Type B pancreatic cell (in vitro differentiated cells): Measurements from ENCODE around the gene IRF2BPL. TPM values are rescaled to one million over a fixed set of nuclear protein-coding genes. Genes with fewer than 3 reads are reported as not detected.
A peak's percentile ranks its signal among the peaks of the same experiment; 100 is the strongest.

Experiments
- DNase-seq: peaks from one replicate; pipeline ENCODE4 v3.0.0; 2021; ENCODE audit warnings: mixed read lengths; ENCODE audit not compliant: unreplicated experiment; ENCODE audit errors: extremely low spot score
- H3K27ac Mint-ChIP-seq: 2 replicates; pipeline ENCODE4 v1.8.0; 2021; ENCODE audit warnings: mild to moderate bottlenecking, mixed read lengths
- H3K27me3 Mint-ChIP-seq: 2 replicates; pipeline ENCODE4 v1.8.0; 2021; ENCODE audit warnings: mixed read lengths
- H3K36me3 Mint-ChIP-seq: 2 replicates; pipeline ENCODE4 v1.8.0; 2021; ENCODE audit warnings: mixed read lengths
- H3K4me1 Mint-ChIP-seq: one replicate; pipeline ENCODE4 v1.8.0; 2021; ENCODE audit warnings: mixed read lengths; ENCODE audit not compliant: unreplicated experiment
- H3K4me3 Mint-ChIP-seq: 2 replicates; pipeline ENCODE4 v1.8.0; 2021; ENCODE audit warnings: mild to moderate bottlenecking, mixed read lengths
- H3K9me3 Mint-ChIP-seq: 2 replicates; pipeline ENCODE4 v1.8.0; 2021; ENCODE audit warnings: mixed read lengths
- total RNA-seq: library from RNA; stranded (reverse); gene quantifications from 2 replicates; pipeline ENCODE4 v1.2.1, GENCODE V29; 2021; ENCODE audit warnings: low replicate concordance
- TF ChIP-seq, protein P1 (sequence below): fragments of 200-600 bp; sonication (generic); conservative IDR thresholded peaks from 2 replicates; pipeline ENCODE4 v1.5.0; 2021; ENCODE audit warnings: antibody characterized with exemption, mild to moderate bottlenecking

IRF2BPL gene
- total RNA-seq, 1 donor from 2014 or later: 59.7 TPM

DNA sequence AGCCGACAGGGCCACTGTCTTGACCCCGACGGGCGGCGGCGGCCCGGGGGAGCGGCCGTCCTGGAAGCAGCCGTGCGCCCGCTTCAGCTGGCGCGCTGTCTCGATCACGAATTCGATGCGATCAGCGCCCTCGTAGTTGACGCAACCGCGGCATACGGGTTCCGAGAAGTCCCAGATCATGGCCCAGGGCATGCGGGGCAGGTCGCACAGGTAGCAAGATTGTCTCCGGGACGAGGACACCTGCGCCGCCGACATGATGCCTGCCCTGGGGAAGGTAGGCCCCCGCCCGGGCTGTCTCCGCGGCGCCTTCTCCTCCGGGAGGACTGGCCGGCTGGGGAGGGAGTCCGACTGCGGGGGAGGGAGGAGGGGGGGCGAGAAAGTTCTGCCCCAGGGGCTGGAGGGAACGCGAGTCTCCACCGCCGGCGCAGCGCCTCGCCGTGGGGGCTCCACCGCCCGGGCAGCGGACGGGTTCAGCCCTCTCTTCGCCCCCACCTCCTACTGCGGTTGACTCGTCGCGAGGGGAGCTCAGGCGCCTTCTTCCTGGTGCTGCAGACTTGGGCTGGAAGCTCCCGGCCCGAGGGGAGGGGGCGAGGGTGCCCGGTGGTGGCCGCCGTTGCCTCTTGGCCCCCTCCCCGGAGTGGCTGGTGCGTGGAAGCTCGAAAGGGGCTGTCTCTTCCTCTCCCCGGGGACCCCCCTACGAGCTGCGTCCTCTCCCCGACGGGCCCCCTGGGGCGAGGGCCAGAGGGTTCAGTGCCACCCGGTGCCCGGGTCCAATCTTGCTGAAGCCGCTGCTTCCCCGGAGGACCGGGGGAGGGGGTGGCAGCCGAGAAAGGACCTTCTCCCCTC lies 747 bp downstream of the IRF2BPL start:
- H3K27me3 Mint-ChIP-seq: peaks cover 6% of the 10 kb centered on the region
- peaks cover 50% of the 10 kb centered on the region for H3K4me1 Mint-ChIP-seq
- TF ChIP-seq, protein P1, sequence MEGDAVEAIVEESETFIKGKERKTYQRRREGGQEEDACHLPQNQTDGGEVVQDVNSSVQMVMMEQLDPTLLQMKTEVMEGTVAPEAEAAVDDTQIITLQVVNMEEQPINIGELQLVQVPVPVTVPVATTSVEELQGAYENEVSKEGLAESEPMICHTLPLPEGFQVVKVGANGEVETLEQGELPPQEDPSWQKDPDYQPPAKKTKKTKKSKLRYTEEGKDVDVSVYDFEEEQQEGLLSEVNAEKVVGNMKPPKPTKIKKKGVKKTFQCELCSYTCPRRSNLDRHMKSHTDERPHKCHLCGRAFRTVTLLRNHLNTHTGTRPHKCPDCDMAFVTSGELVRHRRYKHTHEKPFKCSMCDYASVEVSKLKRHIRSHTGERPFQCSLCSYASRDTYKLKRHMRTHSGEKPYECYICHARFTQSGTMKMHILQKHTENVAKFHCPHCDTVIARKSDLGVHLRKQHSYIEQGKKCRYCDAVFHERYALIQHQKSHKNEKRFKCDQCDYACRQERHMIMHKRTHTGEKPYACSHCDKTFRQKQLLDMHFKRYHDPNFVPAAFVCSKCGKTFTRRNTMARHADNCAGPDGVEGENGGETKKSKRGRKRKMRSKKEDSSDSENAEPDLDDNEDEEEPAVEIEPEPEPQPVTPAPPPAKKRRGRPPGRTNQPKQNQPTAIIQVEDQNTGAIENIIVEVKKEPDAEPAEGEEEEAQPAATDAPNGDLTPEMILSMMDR: no peak
- H3K9me3 Mint-ChIP-seq: no peaks in the 10 kb centered on the region
- peaks cover 15% of the 10 kb centered on the region for H3K36me3 Mint-ChIP-seq
- peak overlapping the region; percentile 61 for H3K27ac Mint-ChIP-seq
- peak; percentile 83 for DNase-seq
- peak overlapping the region; percentile 95 for H3K4me3 Mint-ChIP-seq

DNA sequence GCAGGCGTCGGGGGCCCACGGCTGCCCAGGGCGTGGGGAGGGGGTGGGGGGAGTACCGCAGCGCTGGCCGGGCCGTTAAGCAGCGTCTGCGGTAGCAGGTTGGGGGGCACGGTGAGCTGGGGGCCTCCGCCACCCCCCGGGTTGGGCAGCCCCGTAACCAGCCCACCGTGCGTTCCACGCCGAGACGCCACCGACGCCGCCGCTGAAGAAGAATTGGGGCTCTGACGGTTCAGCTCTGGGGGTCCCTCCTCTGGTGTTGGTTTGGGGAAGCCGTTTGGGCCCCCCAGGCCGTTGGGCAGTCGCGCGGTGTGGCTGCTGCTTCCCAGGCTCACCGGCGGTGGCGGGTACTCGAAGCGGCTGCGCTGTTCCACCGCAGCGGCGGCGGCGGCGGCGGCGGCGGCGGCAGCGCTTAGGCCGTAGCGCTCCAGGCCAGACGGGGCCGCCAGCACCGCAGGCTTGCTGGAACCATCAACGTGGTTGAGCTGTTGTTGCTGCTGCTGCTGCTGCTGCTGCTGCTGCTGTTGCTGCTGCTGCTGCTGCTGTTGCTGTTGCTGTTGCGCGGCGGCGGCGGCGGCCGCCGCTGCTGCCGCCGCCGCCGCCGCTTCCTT lies 1.5 kb downstream of the IRF2BPL start:
- Mint-ChIP-seq H3K9me3 (no peaks in the 10 kb centered on the region), H3K36me3 (peaks cover 15% of the 10 kb centered on the region), H3K4me3 (peak overlapping the region; percentile 91), H3K27me3 (peaks cover 6% of the 10 kb centered on the region), H3K4me1 (peaks cover 49% of the 10 kb centered on the region), H3K27ac (peak overlapping the region; percentile 61)
- no peak for DNase-seq
- TF ChIP-seq, protein P1: peak; percentile 18

DNA sequence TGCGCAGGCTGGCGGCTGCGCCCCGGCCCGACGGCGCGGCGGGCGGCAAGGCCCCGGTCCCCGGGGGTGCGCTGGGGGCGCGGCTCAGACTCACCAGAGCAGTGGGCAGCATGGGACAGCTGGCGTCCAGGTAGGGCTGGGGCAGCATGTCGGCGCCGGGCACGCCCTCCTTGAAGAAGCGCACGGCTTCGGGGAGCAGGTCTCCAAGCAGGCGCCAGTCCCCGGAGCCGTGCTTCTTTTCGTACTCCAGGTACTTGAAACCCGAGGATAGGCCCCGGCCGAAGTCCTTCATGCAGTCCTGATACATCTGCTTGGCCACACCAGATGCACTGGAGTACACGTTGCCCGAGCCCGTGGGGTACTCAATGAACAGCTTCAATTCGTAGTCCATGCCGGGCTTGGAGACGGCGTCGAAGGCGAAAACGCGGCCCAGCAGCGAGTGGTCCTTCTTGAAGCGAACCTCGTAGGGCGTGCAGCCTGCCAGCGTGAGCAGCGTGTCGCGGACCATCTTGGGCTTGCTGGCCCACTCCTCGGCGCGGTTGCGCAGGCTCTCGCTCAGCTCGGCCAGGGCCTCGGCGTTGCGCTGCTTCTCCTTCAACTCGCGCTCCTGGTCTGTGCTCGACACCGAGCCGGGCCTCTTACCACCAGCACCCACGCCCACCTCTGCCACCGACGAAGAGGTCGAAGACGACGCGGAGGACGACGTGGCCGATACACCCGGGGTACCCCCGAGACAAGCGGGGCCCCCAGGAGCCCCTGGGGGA lies 2.2 kb downstream of the IRF2BPL start:
- H3K4me3 Mint-ChIP-seq: peak overlapping the region; percentile 91
- H3K36me3 Mint-ChIP-seq: peaks cover 15% of the 10 kb centered on the region
- H3K4me1 Mint-ChIP-seq: peaks cover 48% of the 10 kb centered on the region
- no peaks in the 10 kb centered on the region for H3K9me3 Mint-ChIP-seq
- TF ChIP-seq, protein P1: no peak
- H3K27me3 Mint-ChIP-seq: peaks cover 6% of the 10 kb centered on the region
- DNase-seq: no peak
- peak overlapping the region; percentile 91 for H3K27ac Mint-ChIP-seq

DNA sequence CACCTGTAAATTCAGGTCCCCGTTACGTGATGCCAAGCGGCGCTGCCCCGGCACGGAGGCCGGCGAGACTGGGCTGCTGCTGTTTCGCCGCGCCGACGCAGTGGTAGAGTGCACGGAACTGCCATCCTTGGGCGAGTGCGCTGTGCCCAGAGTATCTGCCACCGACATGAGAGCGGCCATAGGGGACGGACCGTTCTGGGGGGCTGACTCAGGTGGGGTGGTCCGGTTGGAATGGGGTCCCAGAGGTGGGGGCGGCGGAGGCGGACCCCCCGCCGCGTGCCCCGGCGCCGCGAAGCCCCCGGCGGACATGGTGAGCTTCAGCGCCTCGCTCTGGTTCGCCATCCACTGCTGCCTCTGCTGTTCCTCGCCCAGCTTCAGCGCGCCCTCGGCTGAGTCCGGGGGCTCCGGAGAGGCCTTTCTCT lies 2.8 kb downstream of the IRF2BPL start:
- Mint-ChIP-seq H3K4me3 (peak overlapping the region; percentile 90), H3K36me3 (peaks cover 15% of the 10 kb centered on the region), H3K9me3 (no peaks in the 10 kb centered on the region), H3K27me3 (peaks cover 6% of the 10 kb centered on the region), H3K27ac (peak overlapping the region; percentile 96), H3K4me1 (peaks cover 42% of the 10 kb centered on the region)
- TF ChIP-seq, protein P1: no peak
- no peak for DNase-seq

DNA sequence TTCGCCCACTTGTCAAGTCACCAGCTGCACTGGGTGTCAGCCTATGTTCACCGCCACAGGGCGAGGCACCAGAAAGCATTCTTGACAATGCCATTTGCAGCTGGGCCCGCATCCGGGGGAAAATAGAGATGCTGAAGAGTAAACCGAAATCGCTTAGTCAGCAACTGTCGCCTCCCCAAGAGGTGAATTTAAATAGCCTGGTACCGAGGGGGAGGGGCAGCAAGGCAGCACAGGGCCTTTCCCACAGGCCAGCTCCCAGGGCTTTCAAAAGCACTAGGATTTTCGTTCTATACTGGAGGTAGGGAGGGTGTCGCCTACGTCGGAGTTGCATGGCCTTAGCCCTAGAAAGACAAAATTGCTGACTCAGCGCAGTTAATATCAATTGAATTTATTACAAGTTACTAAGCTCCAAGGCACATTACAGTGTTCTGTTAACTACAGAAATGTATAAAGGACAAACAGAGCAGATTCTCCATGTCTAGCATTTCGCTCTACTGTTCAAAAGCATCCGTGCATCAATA lies 4.3 kb downstream of the IRF2BPL start:
- Mint-ChIP-seq H3K27ac (peak overlapping the region; percentile 96), H3K4me3 (peak overlapping the region; percentile 90)

More for the DNA sequence above, 4.3 kb downstream of the IRF2BPL start:
- H3K36me3 Mint-ChIP-seq: peaks cover 15% of the 10 kb centered on the region
- H3K4me1 Mint-ChIP-seq: peaks cover 36% of the 10 kb centered on the region
- peaks cover 6% of the 10 kb centered on the region for H3K27me3 Mint-ChIP-seq
- no peaks in the 10 kb centered on the region for H3K9me3 Mint-ChIP-seq
- DNase-seq: no peak
- TF ChIP-seq, protein P1: no peak
